ENCODE data around the gene TEX26. TPM values are rescaled to one million over a fixed set of nuclear protein-coding genes. Genes with fewer than 3 reads are reported as not detected.

TEX26 gene
- total RNA-seq, 1 experiment from 2014 or later: not detected

- Mint-ChIP-seq H3K27me3 (ENCODE audit: insufficient read depth, unreplicated experiment) (no peaks in the 10 kb centered on the region), H3K4me3 (ENCODE audit: unreplicated experiment) (no peak overlapping the region)
- intact Hi-C loops (cut with micrococcal nuclease; ENCODE audit: unreplicated experiment): no loop called here
Observed at GRCh38 chr13:30972888-30973377, 40.5 kb downstream of the TEX26 start.

DNA sequence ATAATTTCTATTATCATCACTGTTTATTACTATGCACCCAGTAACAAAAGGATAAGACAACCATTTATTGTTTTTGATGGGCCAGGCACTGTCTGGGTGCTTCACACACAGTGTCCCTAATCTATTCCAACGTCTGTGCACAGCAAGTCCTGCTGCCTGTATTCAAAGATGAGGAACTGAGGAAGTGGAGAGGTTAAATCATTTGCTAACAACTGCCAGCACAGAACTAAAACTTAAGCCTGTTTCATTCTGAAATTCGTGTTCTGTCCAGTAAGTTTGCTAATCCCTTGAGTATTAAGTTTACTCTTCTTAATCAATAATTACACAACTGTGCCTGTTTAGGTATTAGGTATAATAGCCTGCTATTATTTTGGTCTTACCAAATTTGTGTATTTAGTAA lies 41.9 kb downstream of the TEX26 start:
- Mint-ChIP-seq H3K4me1 (ENCODE audit: low read depth, unreplicated experiment) (no peaks in the 10 kb centered on the region), H3K27ac (ENCODE audit: unreplicated experiment) (no peak overlapping the region), H3K27me3 (ENCODE audit: insufficient read depth, unreplicated experiment) (no peaks in the 10 kb centered on the region), H3K9me3 (ENCODE audit: unreplicated experiment) (no peaks in the 10 kb centered on the region), H3K36me3 (ENCODE audit: insufficient read depth, unreplicated experiment) (no peaks in the 10 kb centered on the region), H3K4me3 (ENCODE audit: unreplicated experiment) (no peak overlapping the region)
- ChIA-PET POLR2A (no interaction called here), CTCF (no interaction called here)
- intact Hi-C loops (cut with micrococcal nuclease; ENCODE audit: unreplicated experiment): no loop called here
- DNase-seq: no peak
- BruUV-seq (replicated peaks): no TSS peak
- Histone ChIP-seq H3K9me3 (no peaks in the 10 kb centered on the region), H3K4me1 (peaks cover 32% of the 10 kb centered on the region), H3K4me3 (ENCODE audit: low read depth, low read length) (no peak overlapping the region), H3K27me3 (replicated peaks; ENCODE audit: control insufficient read depth, insufficient read depth, low read length) (no peaks in the 10 kb centered on the region), H3K36me3 (ENCODE audit: control insufficient read depth, insufficient read depth, low read length) (no peaks in the 10 kb centered on the region)
- TF ChIP-seq, protein P1, sequence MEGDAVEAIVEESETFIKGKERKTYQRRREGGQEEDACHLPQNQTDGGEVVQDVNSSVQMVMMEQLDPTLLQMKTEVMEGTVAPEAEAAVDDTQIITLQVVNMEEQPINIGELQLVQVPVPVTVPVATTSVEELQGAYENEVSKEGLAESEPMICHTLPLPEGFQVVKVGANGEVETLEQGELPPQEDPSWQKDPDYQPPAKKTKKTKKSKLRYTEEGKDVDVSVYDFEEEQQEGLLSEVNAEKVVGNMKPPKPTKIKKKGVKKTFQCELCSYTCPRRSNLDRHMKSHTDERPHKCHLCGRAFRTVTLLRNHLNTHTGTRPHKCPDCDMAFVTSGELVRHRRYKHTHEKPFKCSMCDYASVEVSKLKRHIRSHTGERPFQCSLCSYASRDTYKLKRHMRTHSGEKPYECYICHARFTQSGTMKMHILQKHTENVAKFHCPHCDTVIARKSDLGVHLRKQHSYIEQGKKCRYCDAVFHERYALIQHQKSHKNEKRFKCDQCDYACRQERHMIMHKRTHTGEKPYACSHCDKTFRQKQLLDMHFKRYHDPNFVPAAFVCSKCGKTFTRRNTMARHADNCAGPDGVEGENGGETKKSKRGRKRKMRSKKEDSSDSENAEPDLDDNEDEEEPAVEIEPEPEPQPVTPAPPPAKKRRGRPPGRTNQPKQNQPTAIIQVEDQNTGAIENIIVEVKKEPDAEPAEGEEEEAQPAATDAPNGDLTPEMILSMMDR (IDR thresholded peaks at IDR 0.05; ENCODE audit: insufficient read depth in 1 of 2, low read depth in 1 of 2, low read length in 1 of 2, severe bottlenecking in 1 of 2, unreplicated experiment in 1 of 2): no peak

More at GRCh38 chr13:30972888-30973377, 40.5 kb downstream of the TEX26 start:
- no peak overlapping the region for H3K27ac Mint-ChIP-seq (ENCODE audit: unreplicated experiment)
- no peaks in the 10 kb centered on the region for H3K36me3 Mint-ChIP-seq (ENCODE audit: insufficient read depth, unreplicated experiment)
- H3K27me3 ChIP-seq (replicated peaks; ENCODE audit: control insufficient read depth, insufficient read depth, low read length): no peaks in the 10 kb centered on the region
- ChIA-PET POLR2A (no interaction called here), CTCF (no interaction called here)
- TF ChIP-seq, protein P1 (IDR thresholded peaks at IDR 0.05; ENCODE audit: insufficient read depth in 1 of 2, low read depth in 1 of 2, low read length in 1 of 2, severe bottlenecking in 1 of 2, unreplicated experiment in 1 of 2): no peak
- H3K4me1 ChIP-seq: peaks cover 28% of the 10 kb centered on the region
- no peaks in the 10 kb centered on the region for H3K9me3 ChIP-seq
- no peaks in the 10 kb centered on the region for H3K9me3 Mint-ChIP-seq (ENCODE audit: unreplicated experiment)
- H3K4me1 Mint-ChIP-seq (ENCODE audit: low read depth, unreplicated experiment): no peaks in the 10 kb centered on the region
- no peaks in the 10 kb centered on the region for H3K36me3 ChIP-seq (ENCODE audit: control insufficient read depth, insufficient read depth, low read length)
- DNase-seq: peak; percentile 57 to 59
- no TSS peak for BruUV-seq (replicated peaks)
- no peak overlapping the region for H3K4me3 ChIP-seq (ENCODE audit: low read depth, low read length)

DNA sequence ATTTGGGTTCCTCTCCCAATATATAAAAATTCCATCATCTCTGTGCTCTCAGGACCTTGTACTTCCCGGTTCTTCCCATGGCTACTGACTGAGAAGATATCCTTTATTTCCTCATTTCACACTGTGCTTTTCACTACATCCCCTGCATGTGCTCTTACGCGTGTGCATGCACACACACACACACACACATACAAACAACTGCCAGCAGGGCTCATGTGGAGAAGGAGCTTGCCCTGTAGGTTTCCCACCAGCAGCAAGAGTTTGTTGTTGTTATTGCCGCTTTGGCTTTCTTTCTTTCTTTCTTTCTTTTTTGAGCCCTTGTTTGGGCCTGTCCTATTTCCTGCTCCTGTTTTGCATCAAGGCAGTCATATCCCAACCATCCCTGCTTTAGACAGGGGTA lies 43.6 kb downstream of the TEX26 start:
- H3K36me3 ChIP-seq (ENCODE audit: control insufficient read depth, insufficient read depth, low read length): no peaks in the 10 kb centered on the region
- CTCF ChIA-PET: no interaction called here
- H3K27me3 Mint-ChIP-seq (ENCODE audit: insufficient read depth, unreplicated experiment): no peaks in the 10 kb centered on the region
- no peaks in the 10 kb centered on the region for H3K36me3 Mint-ChIP-seq (ENCODE audit: insufficient read depth, unreplicated experiment)
- no peak overlapping the region for H3K27ac Mint-ChIP-seq (ENCODE audit: unreplicated experiment)
- no peaks in the 10 kb centered on the region for H3K4me1 Mint-ChIP-seq (ENCODE audit: low read depth, unreplicated experiment)
- POLR2A ChIA-PET: no interaction called here
- H3K4me3 ChIP-seq (ENCODE audit: low read depth, low read length): no peak overlapping the region
- intact Hi-C loops (cut with micrococcal nuclease; ENCODE audit: unreplicated experiment): no loop called here
- no peaks in the 10 kb centered on the region for H3K9me3 Mint-ChIP-seq (ENCODE audit: unreplicated experiment)
- H3K4me3 Mint-ChIP-seq (ENCODE audit: unreplicated experiment): no peak overlapping the region
- no TSS peak for BruUV-seq (replicated peaks)
- H3K9me3 ChIP-seq: no peaks in the 10 kb centered on the region
- DNase-seq: no peak
- TF ChIP-seq, protein P1 (IDR thresholded peaks at IDR 0.05; ENCODE audit: insufficient read depth in 1 of 2, low read depth in 1 of 2, low read length in 1 of 2, severe bottlenecking in 1 of 2, unreplicated experiment in 1 of 2): no peak
- H3K4me1 ChIP-seq: peaks cover 32% of the 10 kb centered on the region
- H3K27me3 ChIP-seq (replicated peaks; ENCODE audit: control insufficient read depth, insufficient read depth, low read length): no peaks in the 10 kb centered on the region

Data from Caco-2 (cell line).